GM19025 (cell line): ENCODE results near the gene COL17A1.

ENCODE experiments used
- ATAC-seq: cut with Tn5 transposase; IDR thresholded peaks from one replicate; pipeline ENCODE4 v1.9.1; 2021; ENCODE audit warnings: mild to moderate bottlenecking, low read depth, moderate library complexity; ENCODE audit not compliant: unreplicated experiment

Gene COL17A1

GRCh38 chr10:104002911-104003310 is 82.8 kb downstream of the COL17A1 start:
- ATAC-seq = no peak

- ATAC-seq = no peak
Measured at GRCh38 chr10:103998805-103999204, 86.9 kb downstream of the COL17A1 start.

- ATAC-seq = no peak
Measured at GRCh38 chr10:103995134-103995533, 90.5 kb downstream of the COL17A1 start.

GRCh38 chr10:103991393-103992128 is 94.1 kb downstream of the COL17A1 start:
- ATAC-seq = no peak

GRCh38 chr10:103990531-103990930 is 95.1 kb downstream of the COL17A1 start:
- ATAC-seq = no peak

GRCh38 chr10:103990121-103990520 is 95.6 kb downstream of the COL17A1 start:
- no peak for ATAC-seq

- peak; percentile 62 for ATAC-seq
Measured at GRCh38 chr10:103986360-103986759, 99.3 kb downstream of the COL17A1 start.

GRCh38 chr10:103985726-103986125 is 100.0 kb downstream of the COL17A1 start:
- no peak for ATAC-seq

GRCh38 chr10:103983367-103983911 is 102.2 kb downstream of the COL17A1 start:
- peak; percentile 77 for ATAC-seq

GRCh38 chr10:103982639-103983038 is 103.0 kb downstream of the COL17A1 start:
- ATAC-seq = no peak
